Glutamatergic neuron (in vitro differentiated cells): ENCODE measurements around the gene TMEM139. TPM values are rescaled to one million over a fixed set of nuclear protein-coding genes. Genes with fewer than 3 reads are reported as not detected.

Source experiments
- DNase-seq: peaks from one replicate; pipeline ENCODE4 v3.0.0; 2022
- H3K27ac Mint-ChIP-seq: one replicate; pipeline ENCODE4 v1.8.0; 2020; ENCODE audit warnings: mild to moderate bottlenecking, mixed read lengths, inconsistent platforms; ENCODE audit not compliant: unreplicated experiment
- H3K27me3 Mint-ChIP-seq: one replicate; pipeline ENCODE4 v1.8.0; 2020; ENCODE audit warnings: mild to moderate bottlenecking, moderate library complexity, mixed read lengths, inconsistent platforms; ENCODE audit not compliant: unreplicated experiment
- H3K36me3 Mint-ChIP-seq: one replicate; pipeline ENCODE4 v1.8.0; 2020; ENCODE audit warnings: mild to moderate bottlenecking, mixed read lengths, inconsistent platforms; ENCODE audit not compliant: unreplicated experiment
- H3K4me1 Mint-ChIP-seq: one replicate; pipeline ENCODE4 v1.8.0; 2020; ENCODE audit warnings: mild to moderate bottlenecking, low read depth, mixed read lengths, inconsistent platforms; ENCODE audit not compliant: unreplicated experiment
- H3K4me3 Mint-ChIP-seq: one replicate; pipeline ENCODE4 v1.8.0; 2020; ENCODE audit warnings: mild to moderate bottlenecking, mixed read lengths, inconsistent platforms; ENCODE audit not compliant: unreplicated experiment
- H3K9me3 Mint-ChIP-seq: one replicate; pipeline ENCODE4 v1.8.0; 2020; ENCODE audit warnings: mild to moderate bottlenecking, moderate library complexity, mixed read lengths, inconsistent platforms; ENCODE audit not compliant: unreplicated experiment
- CTCF ChIP-seq: fragments of 200-600 bp; sonication (generic); IDR thresholded peaks from one replicate; pipeline ENCODE4 v1.5.0; 2021; ENCODE audit not compliant: partially characterized antibody, unreplicated experiment
- total RNA-seq: library from RNA; stranded (reverse); fragmentation: NEBNext Ultra II Directional; extraction: Animal tissue kit (Norgen Biotek cat#: 25700); gene quantifications from one replicate; pipeline ENCODE4 v1.2.1, GENCODE V29; 2021; ENCODE audit not compliant: unreplicated experiment

TMEM139 gene
- total RNA-seq, 1 donor from 2014 or later, result not detected

DNA sequence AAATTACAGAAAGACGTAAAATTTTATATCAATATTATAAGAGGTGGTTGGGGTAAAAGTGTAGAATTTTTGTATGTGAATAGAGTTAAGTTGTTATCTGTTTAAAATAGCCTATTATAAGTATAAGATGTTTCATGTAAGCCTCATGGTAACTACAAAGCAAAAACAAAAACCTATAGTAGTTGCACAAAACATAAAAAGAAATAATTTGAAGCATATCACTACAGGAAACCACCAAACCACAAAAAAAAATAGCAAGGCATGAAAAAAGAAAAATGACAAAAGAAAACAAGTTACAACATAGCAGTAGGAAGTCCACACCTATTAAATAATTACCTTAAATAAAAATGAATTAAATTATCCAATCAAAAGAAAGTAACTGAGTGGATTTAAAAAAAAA, 33.9 kb upstream of the TMEM139 start:
- DNase-seq, result no peak
- no peak for TF ChIP-seq CTCF
- peaks cover 5% of the 10 kb centered on the region for H3K27me3 Mint-ChIP-seq
- H3K4me1 Mint-ChIP-seq, result no peaks in the 10 kb centered on the region
- H3K4me3 Mint-ChIP-seq, result no peak overlapping the region
- peaks cover 3% of the 10 kb centered on the region for H3K9me3 Mint-ChIP-seq
- peaks cover 26% of the 10 kb centered on the region for H3K36me3 Mint-ChIP-seq
- H3K27ac Mint-ChIP-seq, result no peak overlapping the region

DNA sequence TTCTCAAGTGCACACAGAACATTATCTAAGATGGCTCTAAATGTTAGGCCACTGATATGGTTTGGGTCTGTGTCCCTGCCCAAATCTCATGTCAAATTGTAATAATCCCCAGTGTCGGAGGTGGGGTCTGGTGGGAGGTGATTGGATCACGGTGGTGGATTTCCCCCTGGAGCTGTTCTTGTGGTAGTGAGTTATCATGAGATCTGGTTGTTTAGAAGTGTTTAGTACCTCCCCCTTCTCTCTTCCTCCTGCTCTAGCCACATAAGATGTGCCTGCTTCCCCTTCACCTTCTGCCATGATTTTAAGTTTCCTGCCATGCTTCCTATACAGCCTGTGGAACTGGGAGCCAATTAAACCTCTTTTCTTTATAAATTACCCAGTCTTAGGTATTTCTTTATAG, 32.8 kb upstream of the TMEM139 start:
- no peak for DNase-seq
- H3K9me3 Mint-ChIP-seq, result peaks cover 3% of the 10 kb centered on the region
- TF ChIP-seq CTCF, result no peak
- no peak overlapping the region for H3K27ac Mint-ChIP-seq
- peaks cover 2% of the 10 kb centered on the region for H3K27me3 Mint-ChIP-seq
- no peaks in the 10 kb centered on the region for H3K4me1 Mint-ChIP-seq
- H3K4me3 Mint-ChIP-seq, result no peak overlapping the region
- peaks cover 26% of the 10 kb centered on the region for H3K36me3 Mint-ChIP-seq

DNA sequence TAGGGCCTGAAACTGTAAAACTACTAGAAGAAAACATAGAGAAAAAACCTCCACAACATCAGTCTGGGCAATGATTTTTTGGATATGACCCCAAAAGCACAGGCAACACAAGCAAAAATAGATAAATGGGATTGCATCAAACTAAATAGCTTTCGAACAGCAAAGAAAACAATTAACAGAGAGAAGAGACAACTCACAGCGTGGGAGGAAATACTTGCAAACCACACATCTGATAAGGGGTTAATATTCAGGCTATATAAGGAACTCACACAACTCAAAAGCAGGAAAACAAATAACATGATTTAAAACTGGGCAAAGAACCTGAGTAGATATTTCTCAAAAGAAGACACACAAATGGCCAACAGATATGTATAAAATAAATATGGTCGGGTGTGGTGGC, 29.2 kb upstream of the TMEM139 start:
- Mint-ChIP-seq H3K27me3 (no peaks in the 10 kb centered on the region), H3K27ac (no peak overlapping the region), H3K4me3 (no peak overlapping the region), H3K4me1 (no peaks in the 10 kb centered on the region), H3K36me3 (peaks cover 16% of the 10 kb centered on the region), H3K9me3 (peaks cover 1% of the 10 kb centered on the region)
- no peak for DNase-seq
- no peak for TF ChIP-seq CTCF

GRCh38 chr7:143256325-143256724, 28.4 kb upstream of the TMEM139 start:
- H3K27me3 Mint-ChIP-seq, result no peaks in the 10 kb centered on the region
- no peak overlapping the region for H3K27ac Mint-ChIP-seq
- no peak overlapping the region for H3K4me3 Mint-ChIP-seq
- no peak for TF ChIP-seq CTCF
- H3K36me3 Mint-ChIP-seq, result peaks cover 16% of the 10 kb centered on the region
- peaks cover 1% of the 10 kb centered on the region for H3K9me3 Mint-ChIP-seq
- DNase-seq, result no peak
- no peaks in the 10 kb centered on the region for H3K4me1 Mint-ChIP-seq

DNA sequence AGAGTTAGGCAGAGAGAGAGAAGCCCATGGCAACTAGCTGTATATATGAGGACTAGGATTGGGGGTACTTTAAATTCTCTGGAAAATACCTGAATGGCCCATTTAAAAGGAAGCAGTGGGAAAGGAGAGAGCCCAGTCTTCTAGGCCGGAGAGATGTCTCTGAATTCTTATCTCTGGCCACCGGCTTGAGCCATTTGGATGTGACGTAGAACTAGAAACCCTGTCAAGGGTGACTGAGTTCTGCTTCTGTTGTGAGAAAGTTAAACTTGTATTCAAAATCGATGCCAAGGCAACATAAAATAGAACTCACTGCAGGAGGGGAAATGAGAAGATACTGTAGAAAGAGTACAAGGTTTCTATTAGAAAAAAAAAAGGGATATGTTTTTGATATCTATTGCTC, 27.8 kb upstream of the TMEM139 start:
- no peak for DNase-seq
- Mint-ChIP-seq H3K27me3 (no peaks in the 10 kb centered on the region), H3K4me3 (no peak overlapping the region), H3K36me3 (peaks cover 16% of the 10 kb centered on the region), H3K9me3 (peaks cover 2% of the 10 kb centered on the region), H3K27ac (no peak overlapping the region), H3K4me1 (no peaks in the 10 kb centered on the region)
- TF ChIP-seq CTCF, result no peak
